Measurements from ENCODE around the gene GRHL3. TPM values are rescaled to one million over a fixed set of nuclear protein-coding genes. Genes with fewer than 3 reads are reported as not detected.

Gene GRHL3
- total and polyA plus RNA-seq, 10 of the 15 experiments (the other 5 are each of a cell fraction or from before 2014, with no cell fraction given): 0.07 to 0.87 (median 0.34) TPM

GRCh38 chr1:24383381-24383940 lies 64.3 kb downstream of the GRHL3 start:
- SMC1A ChIA-PET (ENCODE audit: uncharacterized antibody, unreplicated experiment): interaction anchor here (1.0 to 3.6 kb wide), 4 partner anchors 8 to 185 kb away, joined by 3 to 19 read pairs (median 10); no protein-coding TSS in a partner anchor

More at GRCh38 chr1:24383381-24383940, 64.3 kb downstream of the GRHL3 start:
- Histone ChIP-seq H4K20me1 (ENCODE audit: control insufficient read depth, insufficient read depth) (no peaks in the 10 kb centered on the region), H2AFZ (ENCODE audit: control insufficient read depth, low read depth, low read length) (no peak overlapping the region), H3K4me2 (ENCODE audit: control insufficient read depth, insufficient read depth) (no peak overlapping the region), H3K36me3 (ENCODE audit: control insufficient read depth in 2 of 2, insufficient read depth in 2 of 2, low read length in 1 of 2) (no peaks in the 10 kb centered on the region), H3K27me3 (replicated peaks in 1 of 2; ENCODE audit: control insufficient read depth in 2 of 2, insufficient read depth in 2 of 2, low read length in 1 of 2) (no peaks in the 10 kb centered on the region; a peak in 1 of 4 replicates), H3K4me1 (ENCODE audit: control insufficient read depth, insufficient read depth, low read length) (peaks cover 31% of the 10 kb centered on the region), H3K79me2 (ENCODE audit: control insufficient read depth, insufficient read depth, low read length) (no peaks in the 10 kb centered on the region), H3K9ac (ENCODE audit: control insufficient read depth, insufficient read depth, low read length) (no peak overlapping the region), H3K27ac (ENCODE audit: control insufficient read depth, insufficient read depth) (no peak overlapping the region), H3K4me3 (no peak overlapping the region), H3K9me3 (replicated peaks; ENCODE audit: control insufficient read depth, insufficient read depth, low read length) (no peaks in the 10 kb centered on the region)
- DNase-seq (ENCODE audit: low read depth, low spot score) (no peak), ATAC-seq (no peak), FAIRE-seq (no peak)
- ChIA-PET POLR2A (no interaction called here), CTCF (interaction anchor here (0.6 to 6.2 kb wide), 3 partner anchors 9 to 787 kb away, joined by 4 to 74 read pairs (median 12); no protein-coding TSS in a partner anchor), RAD21 (ENCODE audit: unreplicated experiment) (interaction anchor here (1.7 to 3.8 kb wide), 2 partner anchors 8 to 185 kb away, joined by 5 to 12 read pairs; no protein-coding TSS in a partner anchor)
- no TSS peak for BruUV-seq (replicated peaks)
- intact Hi-C loops (cut with micrococcal nuclease; ENCODE audit: unreplicated experiment) (no loop called here), in situ Hi-C loops (cut with MboI) (no loop called here)
- TF ChIP-seq CBFB (IDR thresholded peaks at IDR 0.05; ENCODE audit: low read depth) (no peak), NFXL1 (IDR thresholded peaks at IDR 0.05; ENCODE audit: borderline replicate concordance) (no peak), SMAD5 (IDR thresholded peaks at IDR 0.05; ENCODE audit: low read depth) (no peak), IKZF2 (IDR thresholded peaks at IDR 0.05) (no peak), SREBF2 (IDR thresholded peaks at IDR 0.05; ENCODE audit: low read length) (no peak), WRNIP1 (IDR thresholded peaks at IDR 0.05; ENCODE audit: borderline replicate concordance, low read depth, low read length) (no peak), TBL1XR1 (IDR thresholded peaks at IDR 0.05; ENCODE audit: low read depth, low read length) (no peak), CREB1 (IDR thresholded peaks at IDR 0.05; ENCODE audit: low read depth) (no peak), HDAC6 (IDR thresholded peaks at IDR 0.05; ENCODE audit: unreplicated experiment) (no peak), POLR2A (IDR thresholded peaks at IDR 0.05; ENCODE audit: low read depth, low read length) (no peak)
- WGBS (ENCODE audit: insufficient coverage, insufficient replicate concordance, low lambda C conversion rate, missing lambda C conversion rate): 51% methylated on average over 2 of the region's 2 CpGs
